ENCODE data around the gene SLC36A2. TPM values are rescaled to one million over a fixed set of nuclear protein-coding genes. Genes with fewer than 3 reads are reported as not detected.

Gene SLC36A2
- total RNA-seq, 2 donors from 2014 or later, result 0.29 TPM; not detected in 1

GRCh38 chr5:151293624-151294023 is 53.7 kb downstream of the SLC36A2 start:
- intact Hi-C loops (cut with DNase I), result no loop called here
- ATAC-seq (no peak), DNase-seq (no peak)

GRCh38 chr5:151288180-151288579 is 59.2 kb downstream of the SLC36A2 start:
- DNase-seq, result no peak
- no peak for ATAC-seq
- intact Hi-C loops (cut with DNase I), result no loop called here

- DNase-seq (no peak), ATAC-seq (no peak)
- intact Hi-C loops (cut with DNase I), result no loop called here
These were observed 61.1 kb downstream of the SLC36A2 start for GRCh38 chr5:151286246-151286645.

GRCh38 chr5:151285683-151286082 is 61.7 kb downstream of the SLC36A2 start:
- ATAC-seq (no peak), DNase-seq (no peak)
- intact Hi-C loops (cut with DNase I), result no loop called here

DNA sequence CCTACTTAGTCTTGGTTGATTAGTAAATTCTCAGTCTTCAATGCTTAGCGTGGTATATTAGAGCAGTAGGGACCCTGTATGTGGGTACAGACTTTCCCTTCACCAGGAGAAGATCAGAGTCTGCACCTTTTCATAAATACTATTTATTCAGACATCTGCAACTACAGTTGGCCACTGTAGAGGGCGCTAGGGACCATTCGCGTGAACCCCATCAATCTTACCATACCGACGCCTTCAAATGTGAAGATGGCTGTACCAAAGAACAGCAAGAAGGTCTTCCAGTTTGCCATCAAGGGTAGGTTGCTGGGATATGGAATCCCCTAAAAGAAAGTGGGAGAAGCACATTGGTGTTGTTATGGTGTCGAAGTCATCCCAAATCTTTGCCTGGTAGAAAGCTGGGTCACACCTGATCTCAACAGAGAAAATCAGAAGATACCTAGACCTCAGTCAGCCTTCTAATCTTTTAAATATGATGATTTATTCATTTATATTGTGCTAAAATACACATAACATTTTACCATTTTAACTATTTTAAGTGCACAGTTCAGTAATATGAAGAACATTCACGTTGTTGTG is 62.9 kb downstream of the SLC36A2 start:
- intact Hi-C loops (cut with DNase I), result no loop called here
- ATAC-seq, result no peak
- no peak for DNase-seq

DNA sequence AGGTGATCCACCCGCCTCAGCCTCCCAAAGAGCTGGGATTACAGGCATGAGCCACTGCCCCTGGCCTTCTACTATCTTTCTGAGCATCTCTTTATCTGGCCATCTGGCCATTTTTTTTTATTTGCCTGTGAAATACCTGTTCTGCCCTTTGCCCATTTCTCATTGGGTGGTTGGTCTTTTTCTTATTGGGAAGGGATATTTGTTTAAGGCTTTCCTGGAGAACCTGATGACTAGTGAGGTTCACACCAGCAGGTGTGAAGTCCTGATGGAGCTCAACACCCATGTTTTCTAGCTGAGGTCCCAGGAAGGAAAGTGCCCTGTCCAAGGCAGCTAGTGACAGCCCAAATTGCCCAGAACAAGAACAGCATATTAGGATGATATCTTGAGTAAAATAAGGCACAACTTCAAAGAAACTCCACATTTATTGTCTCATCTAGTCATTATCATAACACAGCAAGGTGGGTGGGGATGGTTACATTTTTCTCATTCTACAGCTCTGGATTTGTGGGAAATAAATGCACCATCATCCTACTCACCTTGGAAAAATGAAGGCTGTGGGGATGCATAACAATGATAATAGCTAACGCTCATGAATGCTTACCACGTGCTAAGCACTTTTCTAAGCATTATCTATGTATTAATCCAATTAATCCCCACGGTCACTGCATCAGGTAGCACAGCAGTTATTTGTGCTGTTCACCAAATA is 64.1 kb downstream of the SLC36A2 start:
- ATAC-seq, result no peak
- intact Hi-C loops (cut with DNase I), result no loop called here

DNA sequence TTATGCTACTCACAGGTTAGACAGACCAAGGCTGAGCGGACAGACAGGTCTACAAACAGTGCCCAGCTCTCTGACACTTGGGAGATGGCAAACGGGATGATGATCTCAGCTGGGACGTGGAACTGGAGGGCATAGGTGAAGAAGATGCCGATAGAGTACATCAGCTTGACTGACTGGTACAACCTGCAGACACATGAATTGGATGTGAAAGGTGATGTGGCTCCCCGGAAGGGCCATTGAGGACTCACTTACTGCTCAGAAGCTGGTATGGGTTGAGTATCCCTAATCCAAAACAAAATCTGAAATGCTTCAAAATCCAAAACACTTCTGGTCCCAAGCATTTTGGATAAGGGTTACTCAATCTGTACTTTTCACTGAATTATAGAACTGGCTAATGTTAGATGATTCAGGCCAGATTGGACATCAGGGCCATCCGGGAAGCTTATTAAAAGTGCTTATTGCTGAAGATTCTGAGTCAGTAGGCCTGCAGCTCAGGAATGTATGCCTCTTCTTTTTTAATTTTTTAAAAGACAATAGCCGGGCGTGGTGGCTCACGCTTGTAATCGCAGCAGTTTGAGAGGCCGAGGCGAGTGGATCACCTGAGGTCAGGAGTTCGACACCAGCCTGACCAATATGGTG is 66.2 kb downstream of the SLC36A2 start:
- intact Hi-C loops (cut with DNase I), result no loop called here
- ATAC-seq (no peak), DNase-seq (no peak)

More for the DNA sequence above, 64.1 kb downstream of the SLC36A2 start:
- no peak for DNase-seq

DNA sequence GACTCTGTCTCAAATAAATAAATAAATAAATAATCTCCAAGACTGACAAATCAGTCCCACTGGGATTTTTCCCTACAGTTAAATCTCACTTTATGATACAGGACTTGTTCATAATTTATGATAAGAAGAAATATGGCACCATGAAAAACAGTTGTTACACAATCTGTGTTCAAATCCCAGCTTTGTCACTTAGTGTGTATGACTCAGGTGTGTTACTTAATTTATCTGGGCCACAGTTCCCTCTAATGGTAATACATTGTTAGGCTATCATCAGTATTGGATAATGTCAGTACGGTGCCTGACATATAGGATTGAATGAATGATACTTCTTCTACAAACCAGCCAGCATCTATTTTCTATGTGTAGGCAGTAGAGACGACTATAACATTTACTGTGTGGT is 66.9 kb downstream of the SLC36A2 start:
- ATAC-seq, result no peak
- no peak for DNase-seq
- intact Hi-C loops (cut with DNase I), result no loop called here

DNA sequence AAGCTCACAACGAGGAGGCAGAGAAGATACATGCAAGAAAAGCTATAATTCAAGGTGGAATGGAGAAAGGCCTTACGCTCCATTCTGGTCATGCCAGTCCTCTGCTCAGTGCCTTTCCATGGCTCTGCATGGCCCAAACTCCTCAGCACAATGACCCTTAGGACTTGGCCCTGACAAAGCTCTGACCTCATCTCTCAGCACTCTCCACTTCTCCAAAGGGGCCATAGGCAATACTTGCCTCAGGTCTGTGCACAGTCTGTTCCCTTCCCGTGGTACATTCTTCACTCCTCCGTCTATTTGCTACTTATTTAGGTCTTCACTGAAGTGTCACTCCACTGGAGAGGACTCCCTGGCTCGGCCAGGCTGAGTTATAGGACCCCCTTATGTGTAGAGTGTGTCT is 68.5 kb downstream of the SLC36A2 start:
- ATAC-seq (no peak), DNase-seq (no peak)
- intact Hi-C loops (cut with DNase I), result no loop called here

DNA sequence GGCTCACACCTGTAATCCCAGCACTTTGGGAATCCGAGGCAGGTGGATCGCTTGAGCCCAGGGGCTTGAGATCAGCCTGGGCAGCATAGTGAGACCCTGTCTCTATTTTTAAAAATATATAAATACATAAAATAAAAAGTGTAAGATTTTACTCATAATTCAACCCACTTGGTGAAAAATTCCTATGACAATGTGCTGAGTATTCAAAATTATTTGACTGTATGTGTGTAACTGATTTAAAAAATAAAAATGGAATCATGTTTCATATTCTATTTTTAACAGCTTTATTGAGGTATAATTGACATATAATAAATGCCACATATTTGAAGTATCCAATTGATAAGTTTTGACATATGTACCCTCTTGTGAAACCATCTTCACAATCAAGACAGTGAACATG is 71.6 kb downstream of the SLC36A2 start:
- ATAC-seq, result no peak
- intact Hi-C loops (cut with DNase I), result no loop called here
- DNase-seq, result no peak

GRCh38 chr5:151274666-151275065 is 72.7 kb downstream of the SLC36A2 start:
- no peak for DNase-seq
- intact Hi-C loops (cut with DNase I), result no loop called here
- no peak for ATAC-seq

DNA sequence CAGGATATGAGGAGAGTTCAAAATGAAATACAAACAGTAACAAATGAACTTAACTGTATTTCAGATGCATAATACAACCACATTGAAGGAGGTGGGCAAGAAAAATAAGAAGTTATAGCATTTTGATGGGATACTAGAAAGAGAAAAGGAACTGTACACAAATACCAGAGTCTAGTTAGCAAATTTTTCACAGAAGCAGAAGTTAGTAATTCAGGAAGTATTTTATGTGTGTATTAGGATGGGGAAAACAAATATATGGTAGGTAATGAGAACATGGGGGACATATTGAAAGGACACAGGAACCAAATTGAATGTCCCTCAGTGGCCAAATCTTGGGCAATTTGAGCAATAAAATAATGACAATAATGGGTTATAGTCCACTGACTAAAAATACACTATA is 76.0 kb downstream of the SLC36A2 start:
- ATAC-seq (no peak), DNase-seq (no peak)
- intact Hi-C loops (cut with DNase I), result no loop called here

GRCh38 chr5:151270599-151270998 is 76.8 kb downstream of the SLC36A2 start:
- ATAC-seq, result no peak
- no peak for DNase-seq
- intact Hi-C loops (cut with DNase I), result no loop called here

DNA sequence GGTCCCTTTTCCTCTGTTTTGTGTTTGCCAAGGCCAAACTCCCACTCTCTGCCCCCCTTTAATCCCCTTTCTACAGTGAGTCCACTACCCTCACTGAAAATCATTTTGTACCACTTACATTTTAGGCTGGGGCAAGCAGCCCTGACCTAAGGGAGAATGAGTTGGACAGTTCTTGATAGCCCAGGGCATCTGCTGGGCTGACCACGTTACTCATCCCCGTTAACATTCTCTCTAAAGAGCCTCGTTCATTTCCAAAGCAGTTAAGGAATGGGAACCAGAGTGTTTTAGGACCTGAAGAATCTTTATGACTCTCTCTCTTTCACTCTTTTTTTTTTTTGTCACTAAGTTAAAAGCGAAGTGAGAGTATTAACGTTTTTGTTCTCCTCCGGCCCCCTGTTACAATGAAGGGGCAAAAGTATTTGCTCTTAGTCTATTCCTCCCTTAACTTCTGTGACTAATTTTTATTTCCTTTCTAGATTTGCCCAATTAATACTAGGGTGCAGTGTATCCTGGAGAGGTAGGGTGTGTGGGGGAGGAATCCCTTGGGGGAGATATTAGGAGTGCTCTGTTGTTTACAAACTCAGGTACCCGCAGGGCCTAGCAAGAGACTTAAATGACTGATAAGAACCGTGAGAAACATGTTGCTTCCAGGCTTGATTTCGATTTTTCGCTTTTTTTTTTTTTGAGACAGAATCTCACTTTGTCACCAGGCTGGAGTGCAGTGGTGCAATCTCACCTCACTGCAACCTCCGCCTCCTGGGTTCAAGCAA is 79.7 kb downstream of the SLC36A2 start:
- ATAC-seq (no peak), DNase-seq (no peak)
- intact Hi-C loops (cut with DNase I), result no loop called here

Other genes with a start within 250 kb of the SLC36A2 start
- 100 to 1,000 TPM; 218 to 220 TPM for gene ANXA6, start 189.8 kb downstream of the SLC36A2 start, total RNA-seq
- 100 to 1,000 TPM; 148 to 161 TPM for gene CCDC69, start 123.5 kb downstream of the SLC36A2 start, total RNA-seq
- 10 to 100 TPM; 29.9 to 33.1 TPM for gene GM2A, start 94.4 kb downstream of the SLC36A2 start, total RNA-seq
- gene SLC36A3, start 43.8 kb downstream of the SLC36A2 start, total RNA-seq, result not detected
- gene SLC36A1, start 100.0 kb upstream of the SLC36A2 start, total RNA-seq, result 1 to 10 TPM; 5.9 to 8.1 TPM
- under 1 TPM; 0.18 to 0.44 TPM for gene FAT2, start 243.8 kb upstream of the SLC36A2 start, total RNA-seq

Data from left cardiac atrium (tissue), 4 donors.